Fibroblast of lung (primary cell): ENCODE data around the gene PROSER2.

ENCODE experiments used
- CTCF ChIP-seq, 2 donors: IDR thresholded peaks in 1 of 2; conservative IDR thresholded peaks in 1 of 2; 1 replicate in 1 of 2; 2 replicates in 1 of 2; pipeline ENCODE4 v1.5.1; 2011 to 2012; ENCODE audit warnings: low read length in 2 of 2, control low read depth in 1 of 2, inconsistent platforms in 1 of 2, low read depth in 1 of 2, mild to moderate bottlenecking in 1 of 2
- EZH2 ChIP-seq: IDR thresholded peaks from 2 replicates; pipeline ENCODE4 v1.5.1; 2012; ENCODE audit warnings: low read length, control low read depth, mild to moderate bottlenecking; ENCODE audit errors: missing control alignments

GRCh38 chr10:11886138-11886474, 63.0 kb downstream of the PROSER2 start:
- TF ChIP-seq CTCF (conservative IDR thresholded peaks at IDR 0.05 in 1 of 2, IDR thresholded peaks at IDR 0.05 in 1 of 2; ENCODE audit: low read depth in 1 of 2, low read length in 2 of 2) (no peak), EZH2 (no peak)
